SK-MEL-5 (cell line): ENCODE measurements around the gene VPS50. TPM values are rescaled to one million over a fixed set of nuclear protein-coding genes. Genes with fewer than 3 reads are reported as not detected.

Experiments
- DNase-seq: peaks from one replicate; pipeline ENCODE4 v3.0.0-alpha.2; 2016; ENCODE audit warnings: low read depth, low spot score
- in situ Hi-C: cut with HindIII; loops from 2 replicates; pipeline ENCODE4 v1.10.0; 2016; ENCODE audit warnings: low sequenced_read_pairs, high pct_unique_total_duplicates, low pct_unique_long_range_greater_than_20kb
- polyA plus RNA-seq, 2 experiments: library from polyadenylated mRNA; depleted of rRNA; stranded (reverse); fragments of >200 nt; gene quantifications; 2 replicates each; pipeline ENCODE4 v1.2.3, GENCODE V29; 2015
- total RNA-seq: library from RNA; depleted of rRNA; stranded (reverse); fragments of >200 nt; shearing (Covaris generic); gene quantifications from 2 replicates; pipeline ENCODE4 v1.2.3, GENCODE V29; 2014; rRNA removed

The VPS50 gene, protein sequence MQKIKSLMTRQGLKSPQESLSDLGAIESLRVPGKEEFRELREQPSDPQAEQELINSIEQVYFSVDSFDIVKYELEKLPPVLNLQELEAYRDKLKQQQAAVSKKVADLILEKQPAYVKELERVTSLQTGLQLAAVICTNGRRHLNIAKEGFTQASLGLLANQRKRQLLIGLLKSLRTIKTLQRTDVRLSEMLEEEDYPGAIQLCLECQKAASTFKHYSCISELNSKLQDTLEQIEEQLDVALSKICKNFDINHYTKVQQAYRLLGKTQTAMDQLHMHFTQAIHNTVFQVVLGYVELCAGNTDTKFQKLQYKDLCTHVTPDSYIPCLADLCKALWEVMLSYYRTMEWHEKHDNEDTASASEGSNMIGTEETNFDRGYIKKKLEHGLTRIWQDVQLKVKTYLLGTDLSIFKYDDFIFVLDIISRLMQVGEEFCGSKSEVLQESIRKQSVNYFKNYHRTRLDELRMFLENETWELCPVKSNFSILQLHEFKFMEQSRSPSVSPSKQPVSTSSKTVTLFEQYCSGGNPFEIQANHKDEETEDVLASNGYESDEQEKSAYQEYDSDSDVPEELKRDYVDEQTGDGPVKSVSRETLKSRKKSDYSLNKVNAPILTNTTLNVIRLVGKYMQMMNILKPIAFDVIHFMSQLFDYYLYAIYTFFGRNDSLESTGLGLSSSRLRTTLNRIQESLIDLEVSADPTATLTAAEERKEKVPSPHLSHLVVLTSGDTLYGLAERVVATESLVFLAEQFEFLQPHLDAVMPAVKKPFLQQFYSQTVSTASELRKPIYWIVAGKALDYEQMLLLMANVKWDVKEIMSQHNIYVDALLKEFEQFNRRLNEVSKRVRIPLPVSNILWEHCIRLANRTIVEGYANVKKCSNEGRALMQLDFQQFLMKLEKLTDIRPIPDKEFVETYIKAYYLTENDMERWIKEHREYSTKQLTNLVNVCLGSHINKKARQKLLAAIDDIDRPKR
- total RNA-seq = 51.1 and 57.4 TPM in 2 replicates
- polyA plus RNA-seq (2015; cell fraction: cytosol; rRNA removed) = 14.4 and 19.0 TPM in 2 replicates
- polyA plus RNA-seq (2015; cell fraction: nucleus; rRNA removed) = 65.5 and 103 TPM in 2 replicates

DNA sequence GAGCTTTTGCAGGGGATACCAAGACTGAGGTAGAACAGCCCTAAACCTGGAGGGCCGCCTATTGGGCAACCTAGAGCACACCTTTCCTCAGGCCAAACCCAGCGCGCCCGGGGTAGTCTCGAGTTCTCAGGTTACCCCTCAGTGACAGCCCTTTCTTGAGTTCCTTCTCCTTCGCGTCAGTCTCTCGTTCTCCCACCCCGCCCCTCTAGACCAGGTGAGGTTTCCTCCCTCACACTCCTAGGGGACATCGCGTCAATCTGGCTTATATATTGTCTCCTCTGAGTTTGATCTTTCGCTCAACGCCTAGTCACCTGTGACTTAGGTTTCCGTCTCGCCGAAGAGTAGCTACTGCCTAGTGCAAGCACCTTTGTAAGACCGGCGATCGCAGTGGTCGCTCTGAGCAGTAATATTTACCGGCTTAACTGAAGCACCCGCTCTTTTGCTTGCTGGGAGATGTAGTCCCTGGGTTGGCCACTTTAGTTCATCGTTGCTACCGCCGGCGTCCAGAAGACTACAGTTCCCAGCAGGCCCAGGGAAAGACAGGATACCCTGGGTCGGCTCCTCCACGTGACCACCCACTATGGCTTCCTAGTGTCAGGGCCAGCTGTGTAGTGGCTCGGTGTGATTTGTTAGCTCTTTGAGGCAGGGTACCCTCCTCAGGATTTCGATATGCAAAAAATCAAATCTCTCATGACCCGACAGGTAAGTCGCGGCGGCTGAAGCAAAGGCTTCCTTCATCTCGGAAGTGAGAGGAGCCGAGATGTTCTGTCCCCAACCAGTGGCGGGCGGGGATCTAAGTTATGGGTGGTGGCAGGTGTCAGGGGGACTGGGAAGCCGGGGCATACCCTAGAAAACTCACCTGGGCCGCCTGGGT lies at the start of gene VPS50:
Gene VPS50 (plus strand): TSS at position 568 of the 874 bp plus-strand sequence. CDS start 102 bp downstream, at position 670.
- peak; percentile 99 for DNase-seq

DNA sequence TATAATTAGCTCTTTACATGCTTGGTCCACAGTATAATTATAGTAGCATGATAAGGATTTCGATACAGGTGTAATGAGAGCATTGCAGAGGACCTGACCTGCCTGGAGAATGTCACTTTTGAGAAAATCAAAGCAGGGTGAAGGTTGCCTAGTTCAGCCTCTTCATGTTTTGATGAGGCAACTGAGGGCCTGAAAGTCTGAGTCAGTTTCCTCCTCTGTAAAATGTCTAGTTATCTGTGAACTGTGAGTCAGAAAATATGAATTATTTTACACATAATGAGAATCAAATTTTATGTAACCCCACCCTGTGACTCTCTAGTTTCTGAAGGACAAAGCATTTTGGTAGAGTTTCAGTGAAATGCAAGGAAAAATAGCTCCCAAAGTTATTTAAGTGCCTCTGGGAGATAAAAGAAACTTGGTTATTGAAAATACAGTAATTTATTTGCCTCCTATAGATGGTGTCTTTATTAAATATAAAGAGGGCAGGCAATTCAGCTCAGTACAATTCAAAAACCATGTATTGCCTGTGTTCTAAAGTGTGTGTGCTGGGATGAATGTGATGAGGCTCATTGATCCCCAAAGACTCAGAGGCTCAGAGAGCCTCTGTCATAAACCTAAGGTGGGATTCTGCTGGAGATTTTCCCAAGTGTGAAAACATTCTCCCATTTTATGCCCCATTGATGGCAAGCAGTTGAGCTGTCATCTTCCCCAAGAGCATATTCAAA lies 46.7 kb upstream of the VPS50 start:
- in situ Hi-C loops = no loop called here
- DNase-seq = no peak

More for the DNA sequence above, at the start of gene VPS50:
- in situ Hi-C loops = no loop called here

DNA sequence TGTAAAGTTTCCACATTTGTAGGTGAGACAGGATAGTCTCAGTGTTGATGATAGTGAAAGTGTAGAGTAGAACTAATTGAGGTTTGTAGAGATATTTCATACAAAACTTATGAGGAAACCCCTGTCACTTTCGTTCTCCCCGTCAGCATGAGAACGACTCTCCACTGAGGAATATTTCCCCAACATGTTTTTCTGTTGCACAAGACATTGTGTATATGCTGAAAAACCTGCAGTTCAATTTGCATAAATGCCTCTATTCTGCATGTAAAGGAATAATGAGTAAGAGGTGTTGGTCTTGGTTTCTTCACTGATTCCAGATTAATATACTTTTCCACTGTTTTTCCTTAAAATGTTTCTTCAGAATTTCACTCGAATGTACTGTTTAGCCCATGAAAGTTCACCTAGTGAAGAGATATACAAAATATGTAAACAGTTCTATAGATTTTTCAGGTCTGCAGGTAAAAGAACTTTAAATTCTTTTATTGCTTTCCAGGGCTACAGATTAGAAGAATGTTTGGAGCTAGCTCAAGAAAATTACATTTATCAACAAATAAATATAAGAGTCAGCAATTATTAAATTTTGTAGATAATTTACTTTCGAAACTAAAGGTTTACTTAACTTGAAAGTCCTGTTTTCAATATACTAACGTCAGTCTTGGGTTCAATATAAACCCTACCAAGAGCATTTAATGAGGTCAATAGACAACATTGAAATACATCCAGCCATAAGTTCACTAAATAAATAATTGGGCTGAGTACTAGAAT lies 43.1 kb upstream of the VPS50 start:
- in situ Hi-C loops = no loop called here
- DNase-seq = no peak

DNA sequence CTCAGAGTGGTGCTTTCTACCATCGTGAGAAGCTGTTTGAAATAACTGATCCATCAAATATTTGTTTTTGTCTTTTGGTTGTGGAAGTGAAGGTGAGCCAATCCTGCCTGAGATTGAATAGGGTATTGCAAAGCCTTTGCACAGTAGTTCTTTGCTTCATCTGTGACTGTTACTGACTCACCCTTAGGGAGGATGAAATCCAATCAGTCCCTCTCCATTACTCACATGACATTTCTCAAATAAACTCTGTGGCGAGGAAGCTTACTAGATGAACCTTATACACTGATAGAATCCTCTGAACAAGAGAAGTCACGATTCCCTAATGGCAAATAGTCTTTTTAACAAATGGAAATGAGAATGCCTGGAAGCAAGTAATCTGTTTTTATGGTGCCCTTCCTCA lies 37.8 kb upstream of the VPS50 start:
- DNase-seq = no peak
- in situ Hi-C loops = no loop called here

DNA sequence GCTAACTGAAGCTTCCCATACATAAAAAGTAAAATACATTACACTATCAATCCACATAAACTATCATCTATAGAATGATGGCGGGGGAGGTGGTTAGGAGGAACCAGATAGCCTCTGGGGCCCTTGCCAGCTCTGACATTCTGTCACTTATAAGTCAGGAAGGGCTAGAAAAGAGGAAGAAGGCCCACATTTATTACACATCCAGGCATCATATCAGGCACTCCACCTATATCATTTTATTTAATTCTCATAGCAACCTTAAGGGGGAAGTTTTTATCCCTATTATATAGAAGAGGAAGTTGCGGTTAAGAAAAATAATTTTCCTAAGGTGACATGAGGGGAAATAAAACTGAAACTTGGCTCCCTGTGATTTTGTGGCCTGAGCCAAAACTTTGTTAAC lies 35.8 kb upstream of the VPS50 start:
- no peak for DNase-seq
- in situ Hi-C loops = no loop called here

DNA sequence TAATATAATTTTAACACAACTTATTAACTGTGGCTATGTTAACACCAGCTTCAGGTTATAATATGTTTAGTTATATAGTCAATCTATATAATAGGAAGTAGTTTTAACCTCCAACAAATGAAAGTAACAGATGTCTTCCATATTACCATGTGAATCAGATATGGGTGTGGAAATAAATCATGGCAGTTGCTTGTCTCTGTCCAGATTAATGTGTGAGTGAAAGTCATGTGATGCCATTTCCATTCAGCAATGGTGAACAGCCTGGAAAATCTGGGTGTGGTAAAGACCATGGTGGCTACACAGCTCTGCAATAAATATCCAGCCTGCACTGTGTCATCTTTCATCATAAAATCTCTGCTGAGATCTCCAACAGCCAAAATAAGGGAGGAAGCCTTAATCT lies 33.7 kb upstream of the VPS50 start:
- DNase-seq = peak; percentile 20
- in situ Hi-C loops = no loop called here

DNA sequence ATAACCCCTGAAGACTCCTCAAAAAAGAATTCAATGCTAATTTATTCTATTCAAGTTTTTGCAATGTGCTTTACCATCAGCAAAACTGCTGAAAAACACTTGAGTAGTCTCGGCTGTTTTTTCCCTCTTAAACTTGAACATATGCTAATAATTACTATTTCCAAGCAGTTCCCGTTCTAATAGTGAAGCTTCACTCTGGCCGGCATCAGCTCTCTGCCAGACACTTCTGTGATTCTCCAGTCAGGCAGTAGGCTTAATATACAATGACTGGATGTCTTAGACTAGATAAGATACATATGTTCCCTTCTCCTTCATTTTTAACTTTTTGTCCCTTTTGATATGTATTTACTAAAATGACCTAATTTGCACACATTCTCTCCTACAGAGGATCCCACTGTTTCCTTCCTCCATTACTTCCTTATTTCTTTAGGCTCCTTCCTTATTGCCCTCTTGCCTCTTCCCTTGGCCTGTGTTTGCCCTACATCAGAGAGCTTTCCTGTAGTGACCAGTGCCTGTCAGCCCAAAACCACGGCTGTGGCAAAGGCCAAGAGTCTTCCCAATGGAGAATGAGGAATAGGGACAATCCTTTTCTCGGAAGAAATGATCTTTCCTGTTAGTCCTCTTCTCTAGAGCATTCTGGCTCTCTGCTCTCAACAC lies 29.4 kb upstream of the VPS50 start:
- no peak for DNase-seq
- in situ Hi-C loops = no loop called here

DNA sequence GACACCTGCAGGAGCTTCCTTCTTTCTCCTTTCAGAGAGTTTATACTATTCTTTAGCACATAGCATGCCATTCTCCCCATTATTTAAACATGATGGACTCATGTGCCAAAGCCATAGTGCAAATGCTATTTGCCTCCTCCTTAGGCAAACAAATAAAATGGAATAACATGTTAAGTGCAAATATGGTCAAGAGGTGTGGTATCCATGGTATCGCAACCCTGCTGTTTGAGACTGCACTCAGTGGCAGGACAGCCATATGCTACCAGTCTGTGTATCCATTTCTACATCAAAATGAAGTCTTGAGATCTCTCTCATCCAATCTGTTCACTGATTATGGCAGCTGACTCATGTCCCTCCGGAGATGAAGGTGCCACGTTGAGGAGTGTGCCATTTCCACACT lies 28.7 kb upstream of the VPS50 start:
- DNase-seq = no peak
- in situ Hi-C loops = no loop called here

DNA sequence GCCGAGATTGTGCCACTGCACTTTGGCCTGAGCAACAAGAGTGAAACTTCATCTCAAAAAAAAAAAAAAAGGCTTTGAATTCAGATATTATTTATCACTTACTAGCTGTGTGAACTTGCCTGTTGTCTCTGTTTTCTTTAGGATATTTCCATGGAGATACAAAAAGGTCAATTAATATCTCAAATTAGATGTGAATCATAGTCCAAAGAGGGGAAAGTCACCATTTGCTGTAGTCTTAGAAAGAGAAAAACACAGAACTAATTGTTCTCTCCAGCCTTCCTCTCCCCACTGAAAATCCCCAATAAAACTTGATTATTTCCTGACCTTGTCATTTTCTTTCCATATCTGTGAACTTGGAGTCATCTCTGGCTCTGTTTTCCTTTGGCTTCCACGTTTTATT lies 27.1 kb upstream of the VPS50 start:
- peak; percentile 34 for DNase-seq
- in situ Hi-C loops = no loop called here

DNA sequence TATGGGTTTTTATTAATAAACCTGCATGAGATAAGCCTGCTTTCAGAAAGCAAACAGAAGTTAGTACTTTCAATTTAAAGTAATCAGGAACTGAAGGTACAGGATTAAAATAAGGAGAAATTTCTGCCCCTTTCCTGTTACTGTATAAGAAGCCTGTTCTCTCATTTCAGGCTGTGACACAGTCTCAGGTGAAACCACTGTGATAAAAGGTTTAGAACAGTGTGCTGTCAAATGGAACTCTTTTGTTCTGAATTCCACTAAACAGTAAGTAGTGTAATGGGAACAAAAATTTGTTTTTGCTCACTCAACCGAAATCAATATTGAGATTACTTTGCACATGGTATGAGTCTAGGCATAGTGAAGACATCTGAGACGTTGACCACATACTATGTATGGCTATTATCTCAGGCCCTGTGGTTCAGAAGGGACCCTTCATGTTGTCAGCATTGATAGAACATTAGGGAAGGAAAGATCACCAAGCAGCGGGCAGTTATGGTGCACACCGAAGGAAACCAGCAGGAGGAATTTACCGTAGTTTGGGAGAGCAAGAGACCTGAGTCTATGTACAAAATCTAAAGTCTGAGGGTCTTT lies 20.8 kb upstream of the VPS50 start:
- no peak for DNase-seq
- in situ Hi-C loops = no loop called here

DNA sequence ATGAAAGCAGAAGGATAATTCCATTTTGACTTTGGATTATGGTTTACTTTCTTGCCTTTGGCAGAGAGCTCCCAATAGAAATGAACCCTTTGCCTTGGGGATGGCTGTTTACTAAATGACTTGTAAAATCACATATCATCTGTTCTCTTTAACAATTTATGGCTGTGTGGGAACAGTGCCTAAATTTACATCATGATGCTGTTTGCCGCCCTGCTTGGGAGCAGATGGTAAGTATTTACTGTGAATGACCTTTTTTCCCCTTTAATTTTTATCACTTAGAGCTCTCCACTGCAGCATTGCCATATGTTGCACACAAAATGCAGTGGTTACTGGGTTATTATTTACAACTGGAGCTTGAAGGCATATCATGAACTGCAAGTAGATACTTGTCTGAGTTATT lies 19.3 kb upstream of the VPS50 start:
- DNase-seq = no peak
- in situ Hi-C loops = no loop called here

DNA sequence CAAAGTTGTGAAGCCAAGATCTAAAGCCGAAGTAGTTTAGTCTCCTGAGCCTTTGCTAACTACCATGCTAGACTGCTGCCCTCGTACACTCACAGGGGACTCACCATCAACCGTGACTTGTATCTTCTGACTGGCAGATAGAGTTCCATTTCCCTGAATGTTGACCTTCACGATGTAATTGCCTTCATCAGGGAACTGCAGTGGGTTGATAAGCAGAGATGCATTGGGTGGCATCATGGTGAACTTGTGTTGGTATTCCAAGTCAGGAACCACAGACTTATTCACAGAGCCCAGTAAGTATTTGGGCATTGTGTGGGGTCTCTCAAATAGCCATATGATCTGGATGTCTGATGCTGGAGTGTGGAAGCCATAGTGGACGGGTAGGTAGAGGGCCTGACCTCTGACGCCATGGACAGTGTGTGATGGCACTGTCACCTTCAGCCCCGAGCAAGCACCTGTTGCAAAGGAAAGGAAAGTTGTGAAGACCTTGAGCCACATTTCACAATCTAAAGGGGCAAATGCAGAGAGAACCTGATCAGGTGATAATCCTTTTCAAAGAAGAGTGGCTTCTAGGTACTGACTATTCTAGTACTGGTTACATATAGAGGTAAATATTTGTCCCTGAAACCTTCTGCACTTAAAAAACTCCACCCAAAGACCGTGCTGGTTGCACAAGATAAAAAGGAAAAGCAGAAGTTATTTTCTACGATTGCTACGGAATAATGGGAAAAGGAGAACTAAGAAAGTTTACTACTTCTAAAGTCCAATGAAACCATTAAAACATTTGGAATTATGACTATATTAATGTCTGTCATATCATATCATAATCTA lies 13.0 kb upstream of the VPS50 start:
- in situ Hi-C loops = no loop called here
- DNase-seq = no peak

DNA sequence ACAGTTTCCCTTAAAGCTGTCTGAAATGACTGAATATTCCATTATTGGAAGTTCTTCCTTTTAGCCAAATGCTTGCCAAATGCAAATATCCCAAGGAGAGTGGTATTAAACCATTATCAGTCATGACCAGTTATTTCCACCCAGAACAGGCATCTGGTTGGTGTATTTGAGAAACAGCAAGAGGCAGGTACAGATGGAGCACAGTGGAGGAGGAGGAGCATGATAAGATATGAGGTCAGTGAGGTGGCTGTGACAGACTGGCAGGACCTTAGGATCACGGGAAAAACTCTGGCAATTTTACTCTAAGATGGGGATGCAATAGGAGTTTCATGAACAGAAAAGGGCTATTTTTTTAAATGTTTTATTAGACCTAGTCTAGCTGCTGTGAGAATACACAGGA lies 12.3 kb upstream of the VPS50 start:
- in situ Hi-C loops = no loop called here
- DNase-seq = no peak

DNA sequence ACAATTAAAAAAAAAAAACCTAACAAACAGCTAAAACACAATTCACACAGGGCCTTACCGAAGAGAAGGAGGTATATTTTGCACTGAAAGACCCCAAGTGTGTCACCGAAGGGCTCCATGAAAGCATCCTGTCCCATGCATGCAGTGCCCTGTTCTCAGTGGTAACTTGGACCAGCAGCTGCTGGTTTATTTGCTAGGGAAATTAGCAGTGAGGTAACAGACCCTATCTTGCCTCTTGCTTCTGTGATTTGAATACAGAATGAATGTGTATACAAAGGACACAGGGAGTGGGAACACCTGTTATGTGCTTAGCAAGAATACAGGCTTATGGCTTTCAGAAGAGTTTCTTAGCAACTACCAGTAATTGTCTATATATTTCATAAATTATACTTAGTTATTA lies 5.9 kb upstream of the VPS50 start, which contains the start of gene HEPACAM2:
Gene HEPACAM2 (minus strand): TSS at position 160 of the 400 bp plus-strand sequence.
- in situ Hi-C loops = no loop called here
- DNase-seq = no peak

DNA sequence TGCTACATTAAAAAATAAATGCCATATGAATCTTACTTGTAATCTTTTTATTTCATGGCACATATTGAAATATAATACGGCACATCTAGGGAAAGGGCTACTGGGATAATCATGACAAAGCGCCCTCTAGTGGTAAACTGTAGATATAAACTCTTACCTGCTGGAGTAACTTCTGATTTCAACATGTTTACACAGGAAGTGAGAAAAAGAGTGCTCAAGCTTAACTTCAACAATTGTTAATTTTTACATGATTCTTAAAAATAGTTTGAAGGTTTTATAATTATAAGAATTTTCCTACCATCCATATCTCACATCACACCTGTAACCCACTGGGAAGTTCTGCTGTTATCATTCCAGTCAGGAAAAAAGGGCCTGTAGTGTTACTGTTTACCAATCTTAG lies 3.9 kb upstream of the VPS50 start:
- DNase-seq = peak; percentile 79
- in situ Hi-C loops = no loop called here
